Astrocyte (in vitro differentiated cells and primary cell): ENCODE measurements around the gene NBR1. TPM values are rescaled to one million over a fixed set of nuclear protein-coding genes. Genes with fewer than 3 reads are reported as not detected.
"Not testable (repeated sequence)": the region's sequence is repeated elsewhere in the genome, so short reads cannot be mapped to it uniquely, and the experiment has no call there.

Source experiments
- DNase-seq: peaks from one replicate; pipeline ENCODE4 v3.0.0-alpha.2; 2010; ENCODE audit warnings: low read depth
- FAIRE-seq: peaks from 2 replicates; lab custom pipeline; 2011; peaks lifted over from hg19 to GRCh38; lab: Jason Lieb, UNC
- H2AFZ ChIP-seq: 2 replicates; pipeline ENCODE4 v1.6.0; 2012; ENCODE audit warnings: low read depth, low read length, inconsistent platforms
- H3K27ac ChIP-seq: 2 replicates; pipeline ENCODE4 v1.5.1; 2011; ENCODE audit warnings: low read depth, low read length, inconsistent platforms
- H3K27me3 ChIP-seq: 2 replicates; pipeline ENCODE4 v1.6.0; 2011; ENCODE audit warnings: low read length, inconsistent platforms; ENCODE audit not compliant: insufficient read depth
- H3K36me3 ChIP-seq: 2 replicates; pipeline ENCODE4 v1.5.1; 2011; ENCODE audit warnings: low read length, inconsistent platforms; ENCODE audit not compliant: insufficient read depth
- H3K4me1 ChIP-seq: 2 replicates; pipeline ENCODE4 v1.5.1; 2011; ENCODE audit warnings: low read length, inconsistent platforms; ENCODE audit not compliant: insufficient read depth
- H3K4me2 ChIP-seq: 2 replicates; pipeline ENCODE4 v1.6.0; 2012; ENCODE audit warnings: low read length, inconsistent platforms
- H3K4me3 ChIP-seq: 2 replicates; pipeline ENCODE4 v1.5.1; 2011; ENCODE audit warnings: low read depth, mild to moderate bottlenecking, low read length, inconsistent platforms; ENCODE audit not compliant: insufficient read depth
- H3K79me2 ChIP-seq: 2 replicates; pipeline ENCODE4 v1.6.0; 2012; ENCODE audit warnings: mild to moderate bottlenecking, low read length, inconsistent platforms; ENCODE audit not compliant: insufficient read depth
- H3K9ac ChIP-seq: 2 replicates; pipeline ENCODE4 v1.6.0; 2012; ENCODE audit warnings: mild to moderate bottlenecking, low read length, inconsistent platforms
- H3K9me3 ChIP-seq: 2 replicates; pipeline ENCODE4 v1.5.1; 2012; ENCODE audit warnings: low read depth, mild to moderate bottlenecking, low read length, inconsistent platforms; ENCODE audit not compliant: insufficient read depth
- H4K20me1 ChIP-seq: 2 replicates; pipeline ENCODE4 v1.6.0; 2012; ENCODE audit warnings: low read length, inconsistent platforms; ENCODE audit not compliant: insufficient read depth
- H3K27ac Mint-ChIP-seq: one replicate; pipeline ENCODE4 v1.8.0; 2021; ENCODE audit warnings: mild to moderate bottlenecking, mixed read lengths; ENCODE audit not compliant: unreplicated experiment
- H3K27me3 Mint-ChIP-seq: one replicate; pipeline ENCODE4 v1.8.0; 2021; ENCODE audit warnings: low read depth, mixed read lengths; ENCODE audit not compliant: unreplicated experiment
- H3K36me3 Mint-ChIP-seq: one replicate; pipeline ENCODE4 v1.8.0; 2021; ENCODE audit warnings: low read depth, mixed read lengths; ENCODE audit not compliant: unreplicated experiment
- H3K4me1 Mint-ChIP-seq: one replicate; pipeline ENCODE4 v1.8.0; 2021; ENCODE audit warnings: low read depth, mixed read lengths; ENCODE audit not compliant: unreplicated experiment
- H3K4me3 Mint-ChIP-seq: one replicate; pipeline ENCODE4 v1.8.0; 2021; ENCODE audit warnings: mild to moderate bottlenecking, moderate library complexity, mixed read lengths; ENCODE audit not compliant: unreplicated experiment
- H3K9me3 Mint-ChIP-seq: one replicate; pipeline ENCODE4 v1.8.0; 2021; ENCODE audit warnings: mild to moderate bottlenecking, mixed read lengths; ENCODE audit not compliant: unreplicated experiment
- CTCF ChIP-seq: IDR thresholded peaks from 2 replicates; pipeline ENCODE4 v1.5.1; 2011; ENCODE audit warnings: low read depth, mild to moderate bottlenecking, inconsistent platforms, low read length, moderate library complexity; ENCODE audit not compliant: insufficient read depth
- EZH2 ChIP-seq: IDR thresholded peaks from 2 replicates; pipeline ENCODE4 v1.6.1; 2012; ENCODE audit warnings: mild to moderate bottlenecking, low read length, inconsistent platforms; ENCODE audit not compliant: insufficient read depth
- total RNA-seq: library from RNA; stranded (reverse); gene quantifications from 2 replicates; pipeline ENCODE4 v1.2.1, GENCODE V29; 2021

The NBR1 gene
- total RNA-seq, 1 donor from 2014 or later: 46.8 TPM

- Mint-ChIP-seq H3K9me3 (no peaks in the 10 kb centered on the region), H3K27ac (no peak overlapping the region), H3K4me3 (no peak overlapping the region), H3K36me3 (peaks cover 11% of the 10 kb centered on the region), H3K27me3 (no peaks in the 10 kb centered on the region), H3K4me1 (no peaks in the 10 kb centered on the region)
- Histone ChIP-seq H2AFZ (no peak overlapping the region), H3K27ac (no peak overlapping the region), H3K27me3 (no peaks in the 10 kb centered on the region), H3K4me2 (no peak overlapping the region), H3K9me3 (no peaks in the 10 kb centered on the region), H3K79me2 (no peaks in the 10 kb centered on the region), H3K4me3 (no peak overlapping the region), H3K9ac (no peak overlapping the region), H4K20me1 (peaks cover 7% of the 10 kb centered on the region), H3K36me3 (no peaks in the 10 kb centered on the region), H3K4me1 (no peaks in the 10 kb centered on the region)
- TF ChIP-seq CTCF (no peak), EZH2 (no peak)
- FAIRE-seq (no peak), DNase-seq (no peak)
Observed at GRCh38 chr17:43224146-43224705, 53.2 kb downstream of the NBR1 start.

GRCh38 chr17:43226393-43226792, 55.4 kb downstream of the NBR1 start:
- no peak overlapping the region for H2AFZ ChIP-seq
- no peaks in the 10 kb centered on the region for H3K79me2 ChIP-seq
- H3K36me3 ChIP-seq: no peaks in the 10 kb centered on the region
- H3K27ac ChIP-seq: no peak overlapping the region
- Mint-ChIP-seq H3K27me3 (no peaks in the 10 kb centered on the region), H3K27ac (no peak overlapping the region), H3K4me1 (no peaks in the 10 kb centered on the region), H3K9me3 (no peaks in the 10 kb centered on the region), H3K4me3 (no peak overlapping the region), H3K36me3 (peaks cover 7% of the 10 kb centered on the region)
- H3K27me3 ChIP-seq: no peaks in the 10 kb centered on the region
- H3K9ac ChIP-seq: no peak overlapping the region
- no peak overlapping the region for H3K4me2 ChIP-seq
- H4K20me1 ChIP-seq: peaks cover 7% of the 10 kb centered on the region
- no peaks in the 10 kb centered on the region for H3K4me1 ChIP-seq
- FAIRE-seq (no peak), DNase-seq (no peak)
- H3K4me3 ChIP-seq: no peak overlapping the region
- TF ChIP-seq CTCF (no peak), EZH2 (no peak)
- no peaks in the 10 kb centered on the region for H3K9me3 ChIP-seq

GRCh38 chr17:43228020-43228782, 57.2 kb downstream of the NBR1 start, which contains the start of gene CCDC200:
CCDC200 (minus strand) TSS chr17:43228623; CDS start chr17:43228554, 69 bp downstream.
- not testable (repeated sequence) for H4K20me1 ChIP-seq, H3K4me1 ChIP-seq, H3K9ac ChIP-seq, H3K79me2 ChIP-seq, H3K4me2 ChIP-seq, DNase-seq, H3K27me3 Mint-ChIP-seq, H3K36me3 ChIP-seq, H3K27me3 ChIP-seq, FAIRE-seq, H3K9me3 ChIP-seq, H3K4me3 Mint-ChIP-seq, H3K27ac Mint-ChIP-seq, H3K9me3 Mint-ChIP-seq, H3K4me3 ChIP-seq, H2AFZ ChIP-seq, H3K36me3 Mint-ChIP-seq, H3K27ac ChIP-seq, H3K4me1 Mint-ChIP-seq

GRCh38 chr17:43231205-43232020, 60.4 kb downstream of the NBR1 start:
- H3K4me2 ChIP-seq: peak overlapping the region; percentile 74
- not testable (repeated sequence) for H3K27me3 Mint-ChIP-seq, DNase-seq

More at GRCh38 chr17:43231205-43232020, 60.4 kb downstream of the NBR1 start:
- not testable (repeated sequence) for H4K20me1 ChIP-seq, H3K4me1 Mint-ChIP-seq, H3K79me2 ChIP-seq, H3K36me3 ChIP-seq, H3K4me3 Mint-ChIP-seq, H3K27me3 ChIP-seq, FAIRE-seq, H3K9me3 ChIP-seq, H2AFZ ChIP-seq, H3K9me3 Mint-ChIP-seq, H3K27ac ChIP-seq, H3K4me1 ChIP-seq, H3K36me3 Mint-ChIP-seq
- H3K27ac Mint-ChIP-seq: peak overlapping the region; percentile 35
- peak overlapping the region; percentile 24 for H3K4me3 ChIP-seq
- H3K9ac ChIP-seq: peak overlapping the region; percentile 34
